NK-92 (cell line): ENCODE measurements around the gene AASDH.

Experiments
- DNase-seq: peaks from one replicate; lab custom pipeline; 2025; ENCODE audit not compliant: unreplicated experiment; lab: John Stamatoyannopoulos, UW

The AASDH gene

GRCh38 chr4:56288663-56289062, 98.6 kb downstream of the AASDH start:
- DNase-seq = no peak
